Right atrium auricular region (tissue), 2 donors: Measurements from ENCODE around the gene TLK1. TPM values are rescaled to one million over a fixed set of nuclear protein-coding genes. Genes with fewer than 3 reads are reported as not detected.

Source experiments
- DNase-seq: peaks from one replicate; pipeline ENCODE4 v3.0.0-alpha.2; 2019; ENCODE audit warnings: low spot score
- H3K27ac ChIP-seq, 2 donors: fragments of 200-600 bp; sonication (generic); 1 replicate in 1 of 2; 2 replicates in 1 of 2; pipeline ENCODE4 v1.5.1; 2016 to 2019
- H3K27me3 ChIP-seq, 2 donors: fragments of 200-600 bp; sonication (generic); one replicate each; pipeline versions ENCODE4 v1.5.1 to v1.6.0; 2017 to 2019
- H3K36me3 ChIP-seq: fragments of 200-600 bp; sonication (generic); one replicate; pipeline ENCODE4 v1.5.1; 2016
- H3K4me1 ChIP-seq, 2 donors: fragments of 200-600 bp; sonication (generic); one replicate each; pipeline versions ENCODE4 v1.5.1 to v1.6.0; 2017 to 2019
- H3K4me3 ChIP-seq, 2 donors: fragments of 200-600 bp; sonication (generic); 1 replicate in 1 of 2; 2 replicates in 1 of 2; pipeline ENCODE4 v1.5.1; 2017 to 2019; ENCODE audit warnings: mild to moderate bottlenecking in 1 of 2, moderate library complexity in 1 of 2
- H3K9me3 ChIP-seq, 2 donors: fragments of 200-600 bp; sonication (generic); one replicate each; pipeline ENCODE4 v1.5.1; 2019
- total RNA-seq, 2 donors: library from RNA; depleted of rRNA; stranded (reverse); fragments of >200 nt; gene quantifications; one replicate each; pipeline ENCODE4 v1.1.0, GENCODE V29; 2016
- TF ChIP-seq, protein P1 (sequence below), 2 donors: fragments of 200-600 bp; sonication (generic); IDR thresholded peaks; one replicate each; pipeline ENCODE4 v1.5.1; 2019; ENCODE audit warnings: antibody characterized with exemption in 2 of 2

TLK1 gene
- total RNA-seq, 2 donors from 2014 or later = 21.0 to 21.7 TPM

DNA sequence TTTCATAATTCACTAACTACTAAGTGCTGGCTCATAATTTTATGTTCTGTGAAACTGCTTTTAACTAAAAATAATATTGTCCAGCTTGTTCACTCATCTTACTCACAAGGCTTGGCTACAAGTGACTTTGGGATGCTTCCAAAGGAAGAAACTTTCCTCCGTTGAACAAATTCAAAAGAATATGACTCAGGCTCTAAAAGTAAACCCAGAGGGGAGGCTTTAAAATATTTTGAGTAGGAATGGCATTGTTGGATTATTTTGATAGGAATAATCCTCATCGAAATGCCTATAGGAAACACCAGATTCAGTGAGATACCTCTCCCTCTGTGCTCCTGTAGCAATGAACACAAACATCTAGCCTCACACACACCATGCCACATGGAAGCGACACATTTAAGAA, 25.2 kb upstream of the TLK1 start:
- Histone ChIP-seq H3K36me3 (no peaks in the 10 kb centered on the region), H3K27me3 (no peaks in the 10 kb centered on the region), H3K27ac (no peak overlapping the region), H3K9me3 (no peaks in the 10 kb centered on the region), H3K4me3 (no peak overlapping the region), H3K4me1 (no peaks in the 10 kb centered on the region)
- DNase-seq = no peak
- TF ChIP-seq, protein P1, sequence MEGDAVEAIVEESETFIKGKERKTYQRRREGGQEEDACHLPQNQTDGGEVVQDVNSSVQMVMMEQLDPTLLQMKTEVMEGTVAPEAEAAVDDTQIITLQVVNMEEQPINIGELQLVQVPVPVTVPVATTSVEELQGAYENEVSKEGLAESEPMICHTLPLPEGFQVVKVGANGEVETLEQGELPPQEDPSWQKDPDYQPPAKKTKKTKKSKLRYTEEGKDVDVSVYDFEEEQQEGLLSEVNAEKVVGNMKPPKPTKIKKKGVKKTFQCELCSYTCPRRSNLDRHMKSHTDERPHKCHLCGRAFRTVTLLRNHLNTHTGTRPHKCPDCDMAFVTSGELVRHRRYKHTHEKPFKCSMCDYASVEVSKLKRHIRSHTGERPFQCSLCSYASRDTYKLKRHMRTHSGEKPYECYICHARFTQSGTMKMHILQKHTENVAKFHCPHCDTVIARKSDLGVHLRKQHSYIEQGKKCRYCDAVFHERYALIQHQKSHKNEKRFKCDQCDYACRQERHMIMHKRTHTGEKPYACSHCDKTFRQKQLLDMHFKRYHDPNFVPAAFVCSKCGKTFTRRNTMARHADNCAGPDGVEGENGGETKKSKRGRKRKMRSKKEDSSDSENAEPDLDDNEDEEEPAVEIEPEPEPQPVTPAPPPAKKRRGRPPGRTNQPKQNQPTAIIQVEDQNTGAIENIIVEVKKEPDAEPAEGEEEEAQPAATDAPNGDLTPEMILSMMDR (IDR thresholded peaks at IDR 0.05) = no peak

DNA sequence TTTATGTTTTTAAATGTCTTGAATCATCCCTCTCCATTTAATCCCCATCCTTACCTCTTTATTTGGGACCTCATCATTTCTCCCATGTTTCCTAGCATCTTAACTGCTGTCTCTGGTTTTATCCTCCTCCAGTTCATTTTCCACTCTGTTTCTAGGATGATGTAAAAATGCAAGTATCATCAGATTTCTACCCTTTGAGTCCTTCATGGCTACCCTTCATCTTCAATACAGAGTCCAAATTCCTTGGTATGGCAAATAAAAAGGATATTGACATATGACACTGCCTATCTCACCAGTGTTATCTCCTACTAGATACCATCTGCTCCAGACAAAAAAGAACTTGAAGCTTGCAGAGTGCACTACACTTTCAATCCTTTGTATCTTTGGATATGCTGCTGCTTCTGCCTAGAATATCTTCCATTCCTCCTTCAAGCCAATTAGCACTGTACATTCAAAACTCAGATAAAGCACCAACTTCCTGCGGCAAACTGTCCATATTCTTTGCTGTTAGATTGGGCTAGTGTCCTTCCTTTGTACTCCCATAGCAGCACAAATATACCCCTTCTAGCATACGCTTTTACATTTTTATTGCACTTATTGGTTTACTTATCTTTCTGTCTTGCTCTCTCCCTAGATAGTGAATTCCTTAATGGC, 24.6 kb upstream of the TLK1 start:
- TF ChIP-seq, protein P1 (IDR thresholded peaks at IDR 0.05) = no peak
- no peak overlapping the region for H3K27ac ChIP-seq

DNA sequence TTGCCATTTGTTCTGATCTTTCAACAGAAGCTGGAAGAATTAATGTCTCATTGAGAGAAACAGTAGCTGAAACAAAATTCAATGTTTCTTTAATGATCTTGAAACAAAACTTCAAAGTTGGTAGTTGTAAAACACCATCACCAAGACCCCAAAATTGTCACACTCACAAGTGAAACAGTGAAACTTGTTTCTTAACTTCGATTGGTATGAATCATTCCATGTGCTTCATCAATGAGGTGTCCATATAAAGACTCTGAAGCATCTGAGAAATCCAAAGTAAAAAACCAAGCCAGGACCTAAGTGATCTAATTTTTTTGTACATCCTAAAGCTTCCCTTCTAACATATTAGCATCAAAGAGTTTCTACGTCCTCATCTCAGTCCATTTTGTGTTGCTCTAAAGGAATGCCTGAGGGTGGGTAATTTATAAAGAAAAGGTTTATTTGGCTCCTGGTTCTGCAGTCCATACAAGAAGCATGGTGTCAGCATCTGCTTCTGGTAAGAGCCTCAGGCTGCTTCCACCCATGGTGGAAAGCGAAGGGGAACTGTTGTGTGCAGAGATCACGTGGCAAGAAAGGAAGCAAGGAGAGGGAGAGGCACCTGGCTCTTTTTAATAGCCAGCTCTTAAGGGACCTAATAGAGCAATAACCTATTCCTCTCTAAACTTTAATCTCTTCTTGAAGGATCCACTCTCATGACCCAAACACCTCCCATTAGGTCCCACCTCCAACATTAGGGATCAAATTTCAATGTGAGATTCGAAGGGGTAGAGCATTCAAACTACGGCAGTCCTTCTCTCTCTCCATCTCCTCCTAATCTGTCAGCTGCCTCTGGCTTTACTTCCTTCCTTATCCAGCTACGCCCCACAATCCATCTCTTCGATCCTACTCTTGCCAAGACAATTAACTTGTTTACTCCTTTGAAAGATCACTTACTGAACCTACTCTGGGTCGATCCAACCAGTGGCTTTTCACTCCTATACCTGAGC, 20.7 kb upstream of the TLK1 start:
- no peak overlapping the region for H3K4me3 ChIP-seq
- no peak for DNase-seq
- H3K27ac ChIP-seq = no peak overlapping the region
- H3K36me3 ChIP-seq = no peaks in the 10 kb centered on the region
- no peaks in the 10 kb centered on the region for H3K27me3 ChIP-seq
- H3K9me3 ChIP-seq = no peaks in the 10 kb centered on the region
- TF ChIP-seq, protein P1 (IDR thresholded peaks at IDR 0.05) = no peak
- no peaks in the 10 kb centered on the region for H3K4me1 ChIP-seq

More for the DNA sequence above, 24.6 kb upstream of the TLK1 start:
- DNase-seq = no peak
- no peaks in the 10 kb centered on the region for H3K36me3 ChIP-seq
- H3K9me3 ChIP-seq = no peaks in the 10 kb centered on the region
- no peaks in the 10 kb centered on the region for H3K27me3 ChIP-seq
- no peaks in the 10 kb centered on the region for H3K4me1 ChIP-seq
- no peak overlapping the region for H3K4me3 ChIP-seq

DNA sequence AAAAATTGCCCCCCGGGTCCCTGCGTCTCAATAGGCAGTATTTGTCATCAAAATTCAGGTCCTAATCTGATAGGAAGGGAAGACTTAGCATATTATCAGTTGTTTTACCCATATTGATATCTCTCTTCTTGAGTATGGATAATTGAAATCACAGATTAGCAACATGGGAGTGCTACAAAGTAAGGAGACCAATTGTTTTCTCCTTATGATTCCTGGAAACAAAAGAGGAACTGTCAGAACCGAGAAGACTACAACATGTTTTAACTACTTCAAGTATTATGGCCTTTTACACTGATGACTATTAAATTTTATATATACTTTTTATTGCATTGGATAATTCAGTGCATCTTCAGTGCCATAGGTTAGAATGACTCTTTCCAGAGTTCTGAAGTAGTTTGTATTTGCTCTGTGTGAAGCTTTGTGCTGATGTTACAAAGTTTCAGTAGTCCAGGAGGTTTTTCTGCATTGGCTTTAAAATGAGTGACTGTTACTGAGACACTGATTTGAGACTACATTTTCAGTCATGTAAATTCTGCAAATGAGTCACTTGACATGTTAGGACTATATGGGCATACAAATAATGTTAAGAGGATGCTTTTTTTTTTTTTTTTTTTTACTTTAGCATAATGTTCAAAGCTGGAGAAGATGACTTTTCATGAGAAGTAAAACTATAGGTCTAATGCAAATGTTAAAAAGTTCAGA, 19.7 kb upstream of the TLK1 start:
- Histone ChIP-seq H3K4me1 (no peaks in the 10 kb centered on the region), H3K4me3 (no peak overlapping the region), H3K27ac (no peak overlapping the region), H3K27me3 (no peaks in the 10 kb centered on the region), H3K36me3 (no peaks in the 10 kb centered on the region), H3K9me3 (no peaks in the 10 kb centered on the region)
- TF ChIP-seq, protein P1 (IDR thresholded peaks at IDR 0.05) = no peak
- DNase-seq = no peak

DNA sequence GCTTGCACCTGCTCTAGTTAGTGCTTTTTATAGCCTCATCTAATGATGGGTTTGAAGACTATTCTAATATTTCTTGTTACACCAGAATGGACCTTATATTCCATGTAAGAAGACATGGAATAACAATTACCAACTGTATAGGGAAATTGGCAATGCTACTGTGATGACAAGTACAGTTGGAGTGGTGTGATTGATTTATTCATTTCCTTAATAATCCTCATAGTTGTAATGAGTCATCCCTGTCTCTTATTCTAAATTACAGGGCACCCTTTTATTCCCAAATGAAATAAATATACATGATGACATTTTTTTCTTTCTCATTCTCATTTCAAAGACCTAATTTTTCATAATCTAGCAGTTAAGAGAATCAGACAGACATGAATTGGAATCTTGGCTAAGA, 18.3 kb upstream of the TLK1 start:
- H3K4me1 ChIP-seq = no peaks in the 10 kb centered on the region
- no peak for DNase-seq
- H3K4me3 ChIP-seq = no peak overlapping the region
- no peaks in the 10 kb centered on the region for H3K27me3 ChIP-seq
- H3K27ac ChIP-seq = no peak overlapping the region
- no peaks in the 10 kb centered on the region for H3K9me3 ChIP-seq
- TF ChIP-seq, protein P1 (IDR thresholded peaks at IDR 0.05) = no peak
- H3K36me3 ChIP-seq = no peaks in the 10 kb centered on the region
